ENCODE data around the gene NTRK1. TPM values are rescaled to one million over a fixed set of nuclear protein-coding genes. Genes with fewer than 3 reads are reported as not detected.

The NTRK1 gene
- total RNA-seq, 1 experiment from 2014 or later, result not detected

DNA sequence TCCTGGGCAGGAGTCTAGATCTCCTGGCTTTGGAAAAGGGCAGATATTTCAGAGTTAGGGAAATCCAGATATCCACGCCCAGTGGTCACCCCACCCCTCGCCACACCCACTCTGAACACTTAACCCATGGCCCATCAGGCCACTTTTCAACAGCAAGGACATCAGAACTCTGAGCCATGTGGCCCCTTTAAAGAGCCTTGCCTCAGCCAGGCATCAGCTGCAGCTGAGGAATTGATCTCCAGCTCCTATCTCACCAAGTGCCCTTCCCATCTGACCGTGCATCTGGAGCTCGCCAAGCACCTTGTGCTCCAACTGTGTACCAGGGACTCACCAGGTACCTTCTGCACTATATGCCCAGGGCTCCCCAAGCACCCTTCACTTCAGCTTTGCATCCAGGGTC lies 23.8 kb upstream of the NTRK1 start:
- Histone ChIP-seq H3K9me3 (ENCODE audit: insufficient read depth, low read depth) (no peaks in the 10 kb centered on the region), H4K20me1 (ENCODE audit: insufficient read depth) (no peaks in the 10 kb centered on the region), H3K79me2 (ENCODE audit: low read depth) (no peaks in the 10 kb centered on the region), H3K9me2 (ENCODE audit: insufficient read depth) (no peaks in the 10 kb centered on the region), H3K27me3 (ENCODE audit: insufficient read depth, low read depth) (peaks cover 33% of the 10 kb centered on the region; the same call in 1 of the 2 replicates), H3K4me2 (no peak overlapping the region), H3F3A (ENCODE audit: insufficient read depth, low read depth) (no peaks in the 10 kb centered on the region), H3K27ac (no peak overlapping the region), H3K36me3 (ENCODE audit: low read depth) (no peaks in the 10 kb centered on the region), H3K4me3 (no peak overlapping the region), H3K4me1 (replicated peaks; ENCODE audit: insufficient read depth) (no peaks in the 10 kb centered on the region), H2AFZ (no peak overlapping the region)
- no peak for DNase-seq
- ChIA-PET CTCF (no interaction called here), POLR2A (ENCODE audit: unreplicated experiment) (interaction anchor here (0.5 kb wide), 1 partner anchor 14 kb away, joined by 4 read pairs; no protein-coding TSS in a partner anchor)
- BruUV-seq (replicated peaks), result no TSS peak
- intact Hi-C loops (cut with micrococcal nuclease; ENCODE audit: unreplicated experiment), result no loop called here
- TF ChIP-seq, protein P1, sequence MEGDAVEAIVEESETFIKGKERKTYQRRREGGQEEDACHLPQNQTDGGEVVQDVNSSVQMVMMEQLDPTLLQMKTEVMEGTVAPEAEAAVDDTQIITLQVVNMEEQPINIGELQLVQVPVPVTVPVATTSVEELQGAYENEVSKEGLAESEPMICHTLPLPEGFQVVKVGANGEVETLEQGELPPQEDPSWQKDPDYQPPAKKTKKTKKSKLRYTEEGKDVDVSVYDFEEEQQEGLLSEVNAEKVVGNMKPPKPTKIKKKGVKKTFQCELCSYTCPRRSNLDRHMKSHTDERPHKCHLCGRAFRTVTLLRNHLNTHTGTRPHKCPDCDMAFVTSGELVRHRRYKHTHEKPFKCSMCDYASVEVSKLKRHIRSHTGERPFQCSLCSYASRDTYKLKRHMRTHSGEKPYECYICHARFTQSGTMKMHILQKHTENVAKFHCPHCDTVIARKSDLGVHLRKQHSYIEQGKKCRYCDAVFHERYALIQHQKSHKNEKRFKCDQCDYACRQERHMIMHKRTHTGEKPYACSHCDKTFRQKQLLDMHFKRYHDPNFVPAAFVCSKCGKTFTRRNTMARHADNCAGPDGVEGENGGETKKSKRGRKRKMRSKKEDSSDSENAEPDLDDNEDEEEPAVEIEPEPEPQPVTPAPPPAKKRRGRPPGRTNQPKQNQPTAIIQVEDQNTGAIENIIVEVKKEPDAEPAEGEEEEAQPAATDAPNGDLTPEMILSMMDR (conservative IDR thresholded peaks at IDR 0.05), result no peak
- TF ChIP-seq EZH2 (IDR thresholded peaks at IDR 0.05; ENCODE audit: low read depth), result no peak

DNA sequence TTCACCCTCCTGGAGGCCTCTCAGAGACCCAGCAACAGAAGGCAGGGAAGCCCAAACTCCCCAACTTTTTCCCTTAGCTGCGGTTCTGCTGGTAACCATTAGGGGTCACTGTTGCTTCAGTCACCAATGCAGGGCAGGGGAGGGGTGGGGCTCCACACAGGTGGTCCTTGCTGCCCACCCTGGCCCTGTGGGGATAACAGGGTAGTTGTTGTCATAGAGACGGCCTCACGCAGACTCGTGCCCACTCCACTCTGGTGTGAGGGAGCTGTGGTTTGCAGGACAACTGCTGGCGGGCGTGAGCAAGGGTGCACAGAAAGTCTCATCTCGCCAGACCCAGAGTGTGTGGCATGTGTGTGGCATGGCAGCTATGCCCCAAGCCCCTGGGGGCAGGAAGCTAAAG lies 21.7 kb upstream of the NTRK1 start:
- Histone ChIP-seq H3K36me3 (ENCODE audit: low read depth) (no peaks in the 10 kb centered on the region), H3K4me1 (replicated peaks; ENCODE audit: insufficient read depth) (no peaks in the 10 kb centered on the region), H3K4me2 (no peak overlapping the region), H3K4me3 (no peak overlapping the region), H2AFZ (no peak overlapping the region), H4K20me1 (ENCODE audit: insufficient read depth) (no peaks in the 10 kb centered on the region), H3F3A (ENCODE audit: insufficient read depth, low read depth) (no peaks in the 10 kb centered on the region), H3K27me3 (ENCODE audit: insufficient read depth, low read depth) (peaks cover 30% of the 10 kb centered on the region; the same call in 1 of the 2 replicates), H3K9me3 (ENCODE audit: insufficient read depth, low read depth) (no peaks in the 10 kb centered on the region), H3K27ac (no peak overlapping the region), H3K9me2 (ENCODE audit: insufficient read depth) (no peaks in the 10 kb centered on the region), H3K79me2 (ENCODE audit: low read depth) (no peaks in the 10 kb centered on the region)
- POLR2A ChIA-PET (ENCODE audit: unreplicated experiment), result no interaction called here
- DNase-seq, result peak; percentile 27 to 42
- TF ChIP-seq EZH2 (IDR thresholded peaks at IDR 0.05; ENCODE audit: low read depth), result no peak
- TF ChIP-seq, protein P1 (conservative IDR thresholded peaks at IDR 0.05), result peak; percentile 96
- CTCF ChIA-PET, result interaction anchor here (0.7 to 1.7 kb wide), 4 partner anchors 21 to 112 kb away, joined by 3 to 4 read pairs (median 4); no protein-coding TSS in a partner anchor
- intact Hi-C loops (cut with micrococcal nuclease; ENCODE audit: unreplicated experiment), result no loop called here
- BruUV-seq (replicated peaks), result no TSS peak

DNA sequence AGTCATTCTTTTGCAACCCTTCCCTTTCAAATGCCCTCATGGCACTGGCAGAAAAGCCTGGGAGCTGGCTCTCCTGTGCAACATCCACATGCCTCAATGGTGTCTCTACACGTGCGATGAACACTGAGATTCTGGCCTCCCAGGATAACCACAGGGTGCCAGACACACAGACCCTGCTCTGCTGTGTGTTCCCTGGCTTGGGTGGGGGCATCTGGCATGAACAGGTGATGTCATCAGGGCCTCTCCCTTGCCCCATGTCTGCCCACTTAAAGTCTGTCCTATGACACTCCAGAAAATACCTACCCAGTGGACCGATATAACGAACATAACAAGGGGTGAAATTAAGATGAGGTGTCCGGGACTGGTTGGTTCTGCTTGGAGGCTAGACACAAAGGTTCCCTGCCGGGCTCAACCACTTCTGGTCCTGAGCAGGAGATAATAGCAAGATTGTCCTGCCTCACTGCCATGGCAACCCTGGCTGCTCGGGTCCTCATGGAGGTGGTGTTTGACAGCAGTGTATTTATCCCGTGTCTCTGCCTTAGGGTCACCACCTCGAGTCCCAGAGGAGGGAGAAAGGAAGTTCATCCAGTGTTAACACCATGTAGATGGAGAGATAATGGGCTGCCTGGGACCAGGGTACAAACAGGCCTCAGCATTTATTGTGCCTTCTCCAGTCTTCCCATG lies 21.1 kb upstream of the NTRK1 start:
- ChIA-PET CTCF (interaction anchor here (1.3 to 1.7 kb wide), 2 partner anchors 20 to 88 kb away, joined by 4 read pairs; no protein-coding TSS in a partner anchor), POLR2A (ENCODE audit: unreplicated experiment) (no interaction called here)
- H3F3A ChIP-seq (ENCODE audit: insufficient read depth, low read depth), result no peaks in the 10 kb centered on the region
- H3K4me3 ChIP-seq, result no peak overlapping the region
- H4K20me1 ChIP-seq (ENCODE audit: insufficient read depth), result no peaks in the 10 kb centered on the region
- H3K27ac ChIP-seq, result no peak overlapping the region
- no peaks in the 10 kb centered on the region for H3K36me3 ChIP-seq (ENCODE audit: low read depth)
- H3K9me3 ChIP-seq (ENCODE audit: insufficient read depth, low read depth), result no peaks in the 10 kb centered on the region
- H2AFZ ChIP-seq, result no peak overlapping the region
- no peak for TF ChIP-seq EZH2 (IDR thresholded peaks at IDR 0.05; ENCODE audit: low read depth)
- TF ChIP-seq, protein P1 (conservative IDR thresholded peaks at IDR 0.05), result no peak
- peaks cover 30% of the 10 kb centered on the region; the same call in 1 of the 2 replicates for H3K27me3 ChIP-seq (ENCODE audit: insufficient read depth, low read depth)
- no peaks in the 10 kb centered on the region for H3K4me1 ChIP-seq (replicated peaks; ENCODE audit: insufficient read depth)
- intact Hi-C loops (cut with micrococcal nuclease; ENCODE audit: unreplicated experiment), result no loop called here
- no TSS peak for BruUV-seq (replicated peaks)
- no peak for DNase-seq
- H3K9me2 ChIP-seq (ENCODE audit: insufficient read depth), result no peaks in the 10 kb centered on the region
- no peak overlapping the region for H3K4me2 ChIP-seq
- H3K79me2 ChIP-seq (ENCODE audit: low read depth), result no peaks in the 10 kb centered on the region

All from PC-9 (cell line).